Cardiac fibroblast (primary cell): ENCODE measurements around the gene GALC.
A peak's percentile ranks its signal among the peaks of the same experiment; 100 is the strongest.

Source experiments
- DNase-seq, 2 donors: peaks; one replicate each; pipeline versions ENCODE4 v3.0.0 to v3.0.0-alpha.2; 2010; ENCODE audit warnings: low read depth in 2 of 2
- H3K4me3 ChIP-seq, 2 donors: replicated peaks in 1 of 2; 1 replicate in 1 of 2; 2 replicates in 1 of 2; pipeline ENCODE4 v1.5.1; 2011; ENCODE audit warnings: low read depth in 2 of 2, low read length in 2 of 2, mild to moderate bottlenecking in 2 of 2, moderate library complexity in 1 of 2
- TF ChIP-seq, protein P1 (sequence below): IDR thresholded peaks from one replicate; pipeline ENCODE4 v1.5.1; 2011; ENCODE audit warnings: low read depth, mild to moderate bottlenecking, low read length, inconsistent platforms

GALC gene

DNA sequence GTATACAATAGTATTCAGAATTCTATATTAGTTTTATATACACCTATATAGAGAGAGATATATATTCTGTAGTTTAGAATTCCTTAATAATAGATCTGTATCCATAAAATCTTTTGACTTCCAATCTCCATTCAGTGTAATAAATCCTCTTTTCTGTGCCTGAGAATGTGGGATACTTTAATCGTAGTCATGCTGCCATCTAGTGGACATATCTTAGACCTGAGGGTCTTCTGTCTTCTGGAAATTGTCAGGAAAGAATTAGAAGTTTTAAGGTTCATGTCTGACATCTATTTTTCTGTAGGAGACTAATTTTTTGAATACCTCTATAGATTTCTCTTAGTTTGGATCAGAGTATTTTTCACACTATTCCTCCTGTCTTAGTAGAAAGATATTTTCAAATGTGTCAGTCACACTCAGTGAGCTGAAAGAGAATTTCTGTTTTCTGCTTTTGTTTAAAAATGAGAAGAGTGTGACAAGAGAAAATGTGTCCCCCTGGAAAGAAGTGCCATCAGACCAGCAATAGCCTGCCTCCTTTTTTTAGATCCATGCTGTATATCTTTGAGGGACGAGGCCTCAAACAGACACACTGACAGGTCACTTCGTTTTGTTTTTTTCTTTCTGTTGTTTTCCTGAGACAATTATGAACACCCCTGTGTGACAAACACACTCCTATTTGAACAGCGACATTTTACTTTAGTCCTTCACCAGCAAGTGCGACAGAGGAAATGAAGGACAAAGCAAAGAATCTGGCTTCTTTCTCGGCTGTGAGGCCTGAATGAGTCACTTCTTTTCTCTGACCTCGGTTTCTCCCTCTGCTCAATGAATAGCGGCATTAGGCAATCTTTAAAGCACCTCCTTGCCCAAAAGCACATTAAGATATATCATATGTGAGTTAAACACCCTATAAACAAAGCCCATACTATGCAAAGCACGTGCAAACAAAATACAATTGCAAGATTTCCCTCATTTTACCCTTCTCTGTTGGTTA is 96.3 kb downstream of the GALC start:
- DNase-seq, result peak; percentile 66 to 75
- no peak overlapping the region for H3K4me3 ChIP-seq
- TF ChIP-seq, protein P1, sequence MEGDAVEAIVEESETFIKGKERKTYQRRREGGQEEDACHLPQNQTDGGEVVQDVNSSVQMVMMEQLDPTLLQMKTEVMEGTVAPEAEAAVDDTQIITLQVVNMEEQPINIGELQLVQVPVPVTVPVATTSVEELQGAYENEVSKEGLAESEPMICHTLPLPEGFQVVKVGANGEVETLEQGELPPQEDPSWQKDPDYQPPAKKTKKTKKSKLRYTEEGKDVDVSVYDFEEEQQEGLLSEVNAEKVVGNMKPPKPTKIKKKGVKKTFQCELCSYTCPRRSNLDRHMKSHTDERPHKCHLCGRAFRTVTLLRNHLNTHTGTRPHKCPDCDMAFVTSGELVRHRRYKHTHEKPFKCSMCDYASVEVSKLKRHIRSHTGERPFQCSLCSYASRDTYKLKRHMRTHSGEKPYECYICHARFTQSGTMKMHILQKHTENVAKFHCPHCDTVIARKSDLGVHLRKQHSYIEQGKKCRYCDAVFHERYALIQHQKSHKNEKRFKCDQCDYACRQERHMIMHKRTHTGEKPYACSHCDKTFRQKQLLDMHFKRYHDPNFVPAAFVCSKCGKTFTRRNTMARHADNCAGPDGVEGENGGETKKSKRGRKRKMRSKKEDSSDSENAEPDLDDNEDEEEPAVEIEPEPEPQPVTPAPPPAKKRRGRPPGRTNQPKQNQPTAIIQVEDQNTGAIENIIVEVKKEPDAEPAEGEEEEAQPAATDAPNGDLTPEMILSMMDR, result peak; percentile 56

DNA sequence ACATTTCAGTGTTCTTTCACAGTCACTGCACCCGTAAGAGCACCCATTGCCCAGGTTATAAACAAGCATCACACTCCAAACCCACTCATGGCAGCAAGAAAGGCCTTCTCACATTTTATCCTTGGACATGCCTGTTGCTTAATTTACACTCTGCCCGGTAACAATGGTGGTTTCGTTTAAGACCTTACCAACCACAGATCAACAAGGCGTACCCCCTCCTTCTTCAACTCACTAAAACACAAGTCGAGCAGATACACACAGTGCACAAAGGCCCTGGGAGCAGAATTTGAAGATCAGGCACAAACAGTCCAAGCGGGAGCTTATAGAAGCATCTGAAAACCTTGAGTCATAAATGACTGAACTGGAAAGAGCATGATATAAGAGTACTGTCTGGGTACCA is 98.1 kb downstream of the GALC start:
- no peak overlapping the region for H3K4me3 ChIP-seq
- TF ChIP-seq, protein P1, result no peak
- DNase-seq, result no peak

DNA sequence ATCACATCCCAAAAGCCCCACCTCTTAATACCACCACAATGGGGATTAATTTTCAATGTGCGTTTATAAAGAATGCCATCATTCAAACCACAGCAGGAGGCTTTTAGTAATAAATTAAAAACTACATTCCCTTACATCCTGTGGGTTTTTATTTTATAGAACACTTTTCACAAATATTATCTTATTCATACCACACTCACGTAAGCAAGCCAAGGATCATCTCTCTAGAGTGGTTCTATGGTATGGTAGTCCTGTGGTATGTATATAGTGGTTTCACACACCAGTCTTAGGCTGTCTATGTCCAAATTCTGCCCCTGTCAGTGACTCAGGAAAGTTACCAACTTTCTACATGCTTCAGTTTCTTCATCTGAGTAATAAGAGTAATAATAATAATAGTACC is 100.2 kb downstream of the GALC start:
- H3K4me3 ChIP-seq, result no peak overlapping the region
- no peak for DNase-seq
- TF ChIP-seq, protein P1, result no peak

DNA sequence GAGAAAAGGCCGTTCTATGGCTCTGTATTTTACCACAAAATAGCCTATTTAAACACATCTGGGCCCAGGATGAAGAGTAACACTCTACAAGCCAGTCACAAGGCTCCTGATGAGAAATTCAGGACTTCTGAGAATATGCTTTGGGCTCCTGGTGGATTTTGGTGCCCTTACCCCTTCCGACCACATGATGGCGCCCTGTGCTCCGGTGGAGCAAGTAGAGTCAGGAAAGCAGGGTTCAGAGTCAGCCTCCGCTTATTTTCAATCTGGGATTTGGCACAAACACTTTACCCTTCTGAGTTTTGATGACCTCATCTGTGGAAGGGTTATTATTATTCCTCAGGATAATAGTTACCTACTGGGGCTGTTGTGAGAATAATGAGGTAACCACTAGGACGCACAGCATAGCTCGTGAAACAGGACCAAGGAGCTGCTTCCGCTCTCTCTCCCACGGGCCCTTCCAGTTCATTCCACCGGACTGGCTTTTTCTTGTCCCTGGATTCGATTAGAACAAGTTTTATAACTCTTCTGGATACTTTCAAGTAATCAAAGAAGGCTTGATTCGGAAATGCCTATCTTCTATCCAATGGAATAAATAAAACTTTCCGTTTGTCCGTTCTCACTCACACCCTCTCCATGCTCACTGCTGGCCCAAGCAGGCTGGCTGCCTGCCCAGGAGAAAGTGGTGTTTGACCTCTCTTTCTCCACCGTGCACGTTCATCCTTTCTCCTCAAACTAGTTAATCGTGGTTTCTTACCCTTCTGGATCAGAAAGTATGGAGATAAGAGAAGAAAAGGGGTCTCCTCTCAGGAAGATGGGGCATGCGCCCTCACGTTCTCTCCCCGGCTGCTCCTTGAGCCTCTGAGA is 104.6 kb downstream of the GALC start:
- TF ChIP-seq, protein P1, result peak; percentile 37
- no peak overlapping the region for H3K4me3 ChIP-seq
- DNase-seq, result peak in 1 of 2 donors; percentile 5

DNA sequence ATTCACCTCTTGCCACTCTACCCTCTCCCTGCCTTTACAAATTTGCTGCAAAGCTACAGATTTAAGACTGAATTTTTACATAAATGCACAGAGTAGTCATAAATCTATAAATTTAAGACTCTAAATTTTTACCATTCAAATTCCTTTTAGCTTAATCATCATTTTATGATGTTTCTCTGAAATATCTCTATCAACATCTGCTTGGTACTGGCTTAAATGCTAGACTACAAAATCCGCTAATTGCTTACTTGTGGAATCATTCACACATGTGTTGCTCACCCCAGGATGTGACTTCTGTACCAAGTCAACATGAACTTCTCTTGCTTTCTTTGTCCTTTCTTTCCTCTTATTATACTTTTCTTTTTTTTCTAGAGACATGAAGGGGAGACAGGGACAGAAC is 109.2 kb downstream of the GALC start:
- no peak overlapping the region for H3K4me3 ChIP-seq
- no peak for DNase-seq
- TF ChIP-seq, protein P1, result no peak
